PC-3 (cell line): ENCODE results near the gene RRBP1.

Experiments
- CTCF ChIP-seq: fragments of 300-600 bp; sonication (generic); conservative IDR thresholded peaks from 2 replicates; pipeline ENCODE4 v1.5.1; 2017; ENCODE audit warnings: antibody characterized with exemption, low read depth, mild to moderate bottlenecking, low read length
- EZH2phosphoT487 ChIP-seq: fragments of 300-600 bp; sonication (generic); IDR thresholded peaks from 2 replicates; pipeline ENCODE4 v1.6.1; 2018; ENCODE audit warnings: mild to moderate bottlenecking, antibody characterized with exemption, low read length, borderline replicate concordance

GRCh38 chr20:17643531-17644188, 38.4 kb downstream of the RRBP1 start:
- TF ChIP-seq CTCF (no peak), EZH2phosphoT487 (no peak)
